ENCODE results near the gene TRIM28. TPM values are rescaled to one million over a fixed set of nuclear protein-coding genes. Genes with fewer than 3 reads are reported as not detected.

The TRIM28 gene
- total and polyA plus RNA-seq, 9 of the 15 experiments (the other 6 are each of a cell fraction or from before 2014, with no cell fraction given): 12.1 to 797 (median 490) TPM

- TF ChIP-seq KAT8 (IDR thresholded peaks at IDR 0.05; ENCODE audit: low read depth) (no peak), MBD1 (CRISPR knock-in tag; IDR thresholded peaks at IDR 0.05) (no peak), THRAP3 (IDR thresholded peaks at IDR 0.05; ENCODE audit: borderline replicate concordance) (peak; percentile 94; the same call in 1 of the 2 replicates), ZNF764 (CRISPR knock-in tag; IDR thresholded peaks at IDR 0.05; ENCODE audit: low read depth) (peak; percentile 22; the same call in 1 of the 2 replicates), TARDBP (IDR thresholded peaks at IDR 0.05) (peak; percentile 89; the same call in 1 of the 2 replicates), SETDB1 (IDR thresholded peaks at IDR 0.05; ENCODE audit: low read length) (no peak), RBFOX2 (IDR thresholded peaks at IDR 0.05; ENCODE audit: low read depth, low read length) (peak; percentile 97), HLTF (IDR thresholded peaks at IDR 0.05) (peak; percentile 84), ZNF124 (CRISPR knock-in tag; IDR thresholded peaks at IDR 0.05) (no peak), BCOR (IDR thresholded peaks at IDR 0.05) (peak; percentile 47; the same call in 1 of the 2 replicates), DDX20 (tag; IDR thresholded peaks at IDR 0.05; ENCODE audit: low read depth) (no peak), ZFP1 (CRISPR knock-in tag; IDR thresholded peaks at IDR 0.05) (no peak), DPF2 (IDR thresholded peaks at IDR 0.05) (peak; percentile 22; the same call in 1 of the 2 replicates), SMC3 (conservative IDR thresholded peaks at IDR 0.05; ENCODE audit: insufficient read depth, low read depth, low read length) (peak; percentile 59), ZBTB8A (IDR thresholded peaks at IDR 0.05; ENCODE audit: partially characterized antibody) (no peak), FUS (optimal IDR thresholded peaks at IDR 0.05; ENCODE audit: low read depth, low read length) (no peak), GABPB2 (CRISPR knock-in tag; conservative IDR thresholded peaks at IDR 0.05) (no peak), ZNF707 (CRISPR knock-in tag; conservative IDR thresholded peaks at IDR 0.05) (no peak)
- TF ChIP-seq, protein P1, sequence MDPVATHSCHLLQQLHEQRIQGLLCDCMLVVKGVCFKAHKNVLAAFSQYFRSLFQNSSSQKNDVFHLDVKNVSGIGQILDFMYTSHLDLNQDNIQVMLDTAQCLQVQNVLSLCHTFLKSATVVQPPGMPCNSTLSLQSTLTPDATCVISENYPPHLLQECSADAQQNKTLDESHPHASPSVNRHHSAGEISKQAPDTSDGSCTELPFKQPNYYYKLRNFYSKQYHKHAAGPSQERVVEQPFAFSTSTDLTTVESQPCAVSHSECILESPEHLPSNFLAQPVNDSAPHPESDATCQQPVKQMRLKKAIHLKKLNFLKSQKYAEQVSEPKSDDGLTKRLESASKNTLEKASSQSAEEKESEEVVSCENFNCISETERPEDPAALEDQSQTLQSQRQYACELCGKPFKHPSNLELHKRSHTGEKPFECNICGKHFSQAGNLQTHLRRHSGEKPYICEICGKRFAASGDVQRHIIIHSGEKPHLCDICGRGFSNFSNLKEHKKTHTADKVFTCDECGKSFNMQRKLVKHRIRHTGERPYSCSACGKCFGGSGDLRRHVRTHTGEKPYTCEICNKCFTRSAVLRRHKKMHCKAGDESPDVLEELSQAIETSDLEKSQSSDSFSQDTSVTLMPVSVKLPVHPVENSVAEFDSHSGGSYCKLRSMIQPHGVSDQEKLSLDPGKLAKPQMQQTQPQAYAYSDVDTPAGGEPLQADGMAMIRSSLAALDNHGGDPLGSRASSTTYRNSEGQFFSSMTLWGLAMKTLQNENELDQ (CRISPR knock-in tag; IDR thresholded peaks at IDR 0.05; ENCODE audit: borderline replicate concordance): no peak
- TF ChIP-seq, protein P2, sequence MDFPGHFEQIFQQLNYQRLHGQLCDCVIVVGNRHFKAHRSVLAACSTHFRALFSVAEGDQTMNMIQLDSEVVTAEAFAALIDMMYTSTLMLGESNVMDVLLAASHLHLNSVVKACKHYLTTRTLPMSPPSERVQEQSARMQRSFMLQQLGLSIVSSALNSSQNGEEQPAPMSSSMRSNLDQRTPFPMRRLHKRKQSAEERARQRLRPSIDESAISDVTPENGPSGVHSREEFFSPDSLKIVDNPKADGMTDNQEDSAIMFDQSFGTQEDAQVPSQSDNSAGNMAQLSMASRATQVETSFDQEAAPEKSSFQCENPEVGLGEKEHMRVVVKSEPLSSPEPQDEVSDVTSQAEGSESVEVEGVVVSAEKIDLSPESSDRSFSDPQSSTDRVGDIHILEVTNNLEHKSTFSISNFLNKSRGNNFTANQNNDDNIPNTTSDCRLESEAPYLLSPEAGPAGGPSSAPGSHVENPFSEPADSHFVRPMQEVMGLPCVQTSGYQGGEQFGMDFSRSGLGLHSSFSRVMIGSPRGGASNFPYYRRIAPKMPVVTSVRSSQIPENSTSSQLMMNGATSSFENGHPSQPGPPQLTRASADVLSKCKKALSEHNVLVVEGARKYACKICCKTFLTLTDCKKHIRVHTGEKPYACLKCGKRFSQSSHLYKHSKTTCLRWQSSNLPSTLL (IDR thresholded peaks at IDR 0.05): no peak
- TF ChIP-seq, protein P3, sequence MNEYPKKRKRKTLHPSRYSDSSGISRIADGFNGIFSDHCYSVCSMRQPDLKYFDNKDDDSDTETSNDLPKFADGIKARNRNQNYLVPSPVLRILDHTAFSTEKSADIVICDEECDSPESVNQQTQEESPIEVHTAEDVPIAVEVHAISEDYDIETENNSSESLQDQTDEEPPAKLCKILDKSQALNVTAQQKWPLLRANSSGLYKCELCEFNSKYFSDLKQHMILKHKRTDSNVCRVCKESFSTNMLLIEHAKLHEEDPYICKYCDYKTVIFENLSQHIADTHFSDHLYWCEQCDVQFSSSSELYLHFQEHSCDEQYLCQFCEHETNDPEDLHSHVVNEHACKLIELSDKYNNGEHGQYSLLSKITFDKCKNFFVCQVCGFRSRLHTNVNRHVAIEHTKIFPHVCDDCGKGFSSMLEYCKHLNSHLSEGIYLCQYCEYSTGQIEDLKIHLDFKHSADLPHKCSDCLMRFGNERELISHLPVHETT (CRISPR knock-in tag; conservative IDR thresholded peaks at IDR 0.05 in 1 of 2, IDR thresholded peaks at IDR 0.05 in 1 of 2): peak; percentile 65 to 99; a peak in 3 of 4 replicates
These were observed 24.3 kb upstream of the TRIM28 start, which contains the start of gene ZBTB45 (continued) for GRCh38 chr19:58519355-58520256.

Data from K562 (cell line).